ENCODE results near the gene IL13RA1.
"Not testable (repeated sequence)": the region's sequence is repeated elsewhere in the genome, so short reads cannot be mapped to it uniquely, and the experiment has no call there.

DNA sequence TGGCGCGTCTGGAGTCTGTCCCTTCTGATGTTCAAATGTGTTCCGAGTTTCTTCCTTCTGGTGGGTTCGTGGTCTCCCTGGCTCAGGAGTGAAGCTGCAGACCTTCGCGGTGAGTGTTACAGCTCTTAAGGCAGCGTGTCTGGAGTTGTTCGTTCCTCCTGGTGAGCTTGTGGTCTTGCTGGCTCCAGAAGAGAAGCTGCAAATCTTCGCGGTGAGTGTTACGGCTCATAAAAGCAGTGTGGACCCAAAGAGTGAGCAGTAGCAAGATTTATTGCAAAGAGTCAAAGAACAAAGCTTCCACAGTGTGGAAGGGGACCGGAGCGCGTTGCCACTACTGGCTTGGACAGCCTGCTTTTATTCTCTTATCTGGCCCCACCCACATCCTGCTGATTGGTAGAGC is 11.5 kb upstream of the IL13RA1 start:
- TF ChIP-seq, protein P1, sequence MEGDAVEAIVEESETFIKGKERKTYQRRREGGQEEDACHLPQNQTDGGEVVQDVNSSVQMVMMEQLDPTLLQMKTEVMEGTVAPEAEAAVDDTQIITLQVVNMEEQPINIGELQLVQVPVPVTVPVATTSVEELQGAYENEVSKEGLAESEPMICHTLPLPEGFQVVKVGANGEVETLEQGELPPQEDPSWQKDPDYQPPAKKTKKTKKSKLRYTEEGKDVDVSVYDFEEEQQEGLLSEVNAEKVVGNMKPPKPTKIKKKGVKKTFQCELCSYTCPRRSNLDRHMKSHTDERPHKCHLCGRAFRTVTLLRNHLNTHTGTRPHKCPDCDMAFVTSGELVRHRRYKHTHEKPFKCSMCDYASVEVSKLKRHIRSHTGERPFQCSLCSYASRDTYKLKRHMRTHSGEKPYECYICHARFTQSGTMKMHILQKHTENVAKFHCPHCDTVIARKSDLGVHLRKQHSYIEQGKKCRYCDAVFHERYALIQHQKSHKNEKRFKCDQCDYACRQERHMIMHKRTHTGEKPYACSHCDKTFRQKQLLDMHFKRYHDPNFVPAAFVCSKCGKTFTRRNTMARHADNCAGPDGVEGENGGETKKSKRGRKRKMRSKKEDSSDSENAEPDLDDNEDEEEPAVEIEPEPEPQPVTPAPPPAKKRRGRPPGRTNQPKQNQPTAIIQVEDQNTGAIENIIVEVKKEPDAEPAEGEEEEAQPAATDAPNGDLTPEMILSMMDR (conservative IDR thresholded peaks at IDR 0.05) = not testable (repeated sequence)
- TF ChIP-seq EZH2 (IDR thresholded peaks at IDR 0.05; ENCODE audit: low read depth) = not testable (repeated sequence)

Data from PC-9 (cell line).